Cortex of kidney (tissue), 1 donor: ENCODE results near the gene HLA-DRB1.
"Not testable (repeated sequence)": the region's sequence is repeated elsewhere in the genome, so short reads cannot be mapped to it uniquely, and the experiment has no call there.

Experiments used
- DNase-seq: peaks from one replicate; lab custom pipeline; 2025; lab: John Stamatoyannopoulos, UW

HLA-DRB1 gene

DNA sequence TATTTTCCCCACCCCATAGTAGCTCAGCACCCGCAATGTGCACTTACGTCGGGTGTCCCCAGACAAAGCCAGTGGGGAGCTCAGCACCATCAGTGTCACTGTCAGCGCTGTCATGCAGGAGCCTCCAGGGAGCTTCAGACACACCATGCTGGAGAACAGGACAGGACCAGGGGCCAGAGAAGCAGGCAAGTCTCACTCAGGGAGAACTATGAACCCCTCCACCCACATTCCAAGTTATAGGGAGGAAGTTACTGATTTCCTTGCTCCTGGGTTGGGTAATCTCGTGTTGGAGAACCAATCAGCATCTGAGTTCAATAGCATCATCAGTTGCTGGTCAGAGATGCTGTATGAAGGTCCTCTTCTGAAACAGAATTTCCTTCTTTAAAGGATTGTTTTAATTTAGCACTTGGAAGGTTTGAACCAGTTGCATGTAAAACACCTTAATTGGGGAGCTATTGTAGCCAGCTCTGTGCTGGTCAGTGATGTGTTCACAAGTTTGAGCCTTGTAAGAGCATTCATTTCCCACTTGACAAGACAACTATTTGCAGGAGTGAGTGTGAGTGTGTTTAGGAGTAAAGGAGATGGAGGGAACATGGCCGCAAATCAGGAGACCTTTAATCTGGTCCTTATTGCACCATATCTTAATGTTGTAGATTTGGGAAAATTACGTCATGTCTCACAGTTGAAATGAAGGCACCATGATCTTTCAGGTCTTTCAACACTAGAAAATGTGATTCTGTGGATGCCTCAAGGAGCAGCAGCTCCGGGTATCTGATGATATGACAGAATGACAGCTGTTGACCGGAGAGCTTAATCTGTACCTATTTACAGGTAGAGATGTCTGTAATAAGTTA is at the start of gene HLA-DRB1:
HLA-DRB1 (minus strand) TSS at position 253 of the 854 bp plus-strand sequence; CDS start at position 147, 106 bp downstream.
- no peak for DNase-seq

DNA sequence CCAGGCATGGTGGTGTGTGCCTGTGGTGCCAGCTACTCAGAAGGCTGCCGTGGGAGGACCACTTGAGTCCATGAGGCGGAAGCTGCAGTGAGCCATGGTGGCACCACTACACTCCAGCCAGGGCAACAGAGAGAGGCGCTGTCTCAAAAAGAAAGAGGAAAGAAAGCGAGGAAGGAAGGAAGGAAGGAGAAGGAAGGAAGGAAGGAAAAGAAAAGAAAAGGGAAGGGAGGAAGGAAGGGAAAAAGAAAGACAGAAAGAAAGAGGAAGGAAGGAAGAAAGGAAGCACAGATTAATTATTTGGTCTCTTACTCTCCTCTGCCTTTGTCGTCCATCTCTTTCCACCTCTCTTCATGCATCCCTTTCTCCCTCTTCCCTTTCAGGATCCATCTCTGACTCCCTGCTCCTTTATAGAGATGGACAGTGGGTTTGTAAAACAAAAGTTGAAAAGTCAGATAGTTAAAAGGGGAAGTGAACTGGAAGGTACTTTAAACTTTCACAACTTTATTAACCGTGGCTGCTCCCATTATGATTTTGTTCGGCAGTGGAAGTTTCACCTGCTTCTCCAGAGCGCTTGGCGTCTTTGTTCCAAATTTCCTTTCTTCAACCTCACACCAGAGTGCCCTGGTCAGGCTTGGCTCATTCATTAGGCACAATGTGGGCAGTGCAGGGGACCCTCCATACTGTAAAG is 49.0 kb upstream of the HLA-DRB1 start:
- no peak for DNase-seq

DNA sequence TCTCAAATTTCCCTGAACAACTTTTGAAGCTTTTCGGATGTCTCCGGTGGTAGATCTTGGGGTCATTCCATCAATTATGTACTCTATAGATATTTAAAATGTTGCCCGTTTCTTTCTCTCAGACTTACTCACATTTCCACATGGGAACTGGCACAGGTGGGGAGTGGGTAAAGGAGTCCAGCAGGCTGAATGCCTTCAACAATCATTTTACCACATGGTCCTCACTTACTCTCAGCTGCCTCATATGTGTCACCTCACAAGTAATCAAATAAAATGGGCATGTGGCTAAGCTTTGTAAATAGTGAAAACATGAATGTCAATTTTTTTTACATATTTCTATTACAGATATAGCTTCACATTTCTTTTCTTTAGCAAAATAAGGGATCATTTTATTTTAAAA is 48.2 kb upstream of the HLA-DRB1 start:
- DNase-seq: no peak

DNA sequence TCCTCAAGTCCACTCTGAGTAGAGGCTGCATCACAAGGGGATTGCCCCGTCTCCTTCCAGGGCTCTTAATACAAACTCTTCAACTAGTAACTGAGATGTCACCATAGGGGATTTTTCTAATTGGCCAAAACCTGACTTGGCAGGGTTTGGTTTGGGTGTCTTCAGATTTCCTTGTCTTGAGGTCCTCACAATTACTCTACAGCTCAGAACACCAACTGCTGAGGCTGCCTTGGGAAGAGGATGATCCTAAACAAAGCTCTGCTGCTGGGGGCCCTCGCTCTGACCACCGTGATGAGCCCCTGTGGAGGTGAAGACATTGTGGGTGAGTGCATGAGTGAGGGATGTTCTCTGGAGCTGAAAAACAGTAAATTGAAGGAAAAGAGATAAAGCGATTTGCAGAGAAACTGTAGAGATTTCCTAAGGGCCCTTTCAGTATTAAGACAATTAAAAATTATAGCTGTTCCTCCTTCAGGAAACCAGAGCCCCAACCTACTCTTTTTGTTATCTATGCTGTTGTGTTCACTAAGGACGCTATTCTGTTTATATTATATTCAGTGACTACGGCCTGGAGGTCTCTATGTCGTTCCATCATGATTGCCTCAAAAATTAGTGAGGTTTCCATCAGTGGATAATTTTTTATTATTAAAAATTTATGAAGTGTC is 47.7 kb upstream of the HLA-DRB1 start, which contains the start of gene HLA-DQA1:
HLA-DQA1 (plus strand) TSS at position 188 of the 662 bp plus-strand sequence; CDS start at position 241, 53 bp downstream.
- DNase-seq: no peak

DNA sequence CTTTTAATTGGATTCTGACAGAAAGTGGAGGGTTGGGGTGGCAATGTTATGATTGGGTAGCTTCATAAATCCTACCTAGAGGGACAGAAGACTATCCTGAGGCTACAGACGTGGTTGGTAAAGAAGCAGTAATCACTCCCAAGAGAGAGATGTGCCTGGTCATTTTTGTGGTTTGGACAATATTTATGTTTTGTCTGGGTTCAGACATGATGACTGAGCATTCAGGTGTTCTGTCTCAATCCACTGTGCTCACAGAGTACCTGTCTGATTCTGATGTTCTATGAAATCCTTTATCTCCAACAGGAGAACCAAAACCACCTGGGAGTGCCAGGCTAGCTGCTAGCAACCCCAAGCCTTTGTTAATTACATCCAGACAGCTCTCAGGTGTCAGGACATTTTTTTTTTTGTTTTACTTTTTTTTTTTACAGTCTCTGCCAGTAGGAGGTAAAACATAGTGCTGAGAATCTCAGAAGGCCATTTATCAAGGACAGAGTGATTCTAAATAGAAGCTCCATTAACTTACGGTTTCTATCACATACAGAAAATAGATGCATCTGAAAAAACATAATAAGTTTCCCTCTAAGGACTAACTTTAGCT is 46.0 kb upstream of the HLA-DRB1 start:
- no peak for DNase-seq

DNA sequence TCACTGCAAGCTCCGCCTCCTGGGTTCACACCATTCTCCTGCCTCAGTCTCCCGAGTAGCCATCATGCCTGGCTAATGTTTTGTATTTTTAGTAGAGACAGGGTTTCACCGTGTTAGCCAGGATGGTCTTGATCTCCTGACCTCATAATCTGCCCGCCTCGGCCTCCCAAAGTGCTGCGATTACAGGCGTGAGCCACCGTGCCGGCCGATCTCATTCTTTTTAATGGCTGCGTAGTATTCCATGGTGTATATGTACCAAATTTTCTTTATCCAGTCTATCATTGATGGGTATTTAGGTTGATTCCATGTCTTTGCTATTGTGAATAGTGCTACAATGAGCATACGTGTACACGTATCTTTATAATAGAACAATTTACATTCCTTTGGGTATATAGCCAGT is 40.1 kb upstream of the HLA-DRB1 start:
- not testable (repeated sequence) for DNase-seq

DNA sequence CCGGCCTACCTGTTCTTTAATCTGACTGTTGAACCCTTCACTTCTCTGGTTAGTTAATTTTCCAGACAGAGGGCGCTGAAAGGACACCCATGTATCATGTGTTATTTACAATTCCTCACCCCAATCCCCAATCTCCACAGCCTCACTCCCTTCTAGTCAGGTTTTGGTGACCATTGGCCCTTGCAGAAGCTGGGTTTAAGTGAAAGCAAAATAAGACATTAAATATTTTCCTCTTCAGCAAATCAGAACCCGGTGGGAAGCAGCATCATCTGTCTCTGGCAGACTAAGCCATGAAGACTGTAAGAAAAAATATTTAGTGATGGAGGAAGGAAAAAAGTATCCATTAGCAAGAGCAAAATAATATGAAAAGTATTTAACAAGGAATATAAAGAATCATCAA is 38.2 kb upstream of the HLA-DRB1 start:
- DNase-seq: no peak

DNA sequence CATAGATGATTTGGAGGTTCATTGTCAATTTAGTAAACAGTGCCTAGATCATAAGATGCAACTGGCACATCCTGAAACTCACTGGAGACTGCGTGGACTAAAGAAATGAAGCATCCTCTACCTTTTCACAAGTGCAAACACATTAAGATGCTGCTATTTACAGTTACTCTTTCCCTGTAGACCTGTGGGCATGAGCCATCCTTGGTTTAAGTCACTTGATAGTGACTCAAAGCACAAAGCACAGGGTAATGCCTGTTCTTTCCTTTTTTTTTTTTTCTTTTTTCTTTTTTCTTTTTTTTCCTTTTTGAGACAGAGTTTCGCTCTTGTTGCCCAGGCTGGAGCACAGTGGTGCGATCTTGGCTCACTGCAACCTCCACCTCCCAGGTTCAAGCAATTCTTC is 37.6 kb upstream of the HLA-DRB1 start:
- DNase-seq: no peak

DNA sequence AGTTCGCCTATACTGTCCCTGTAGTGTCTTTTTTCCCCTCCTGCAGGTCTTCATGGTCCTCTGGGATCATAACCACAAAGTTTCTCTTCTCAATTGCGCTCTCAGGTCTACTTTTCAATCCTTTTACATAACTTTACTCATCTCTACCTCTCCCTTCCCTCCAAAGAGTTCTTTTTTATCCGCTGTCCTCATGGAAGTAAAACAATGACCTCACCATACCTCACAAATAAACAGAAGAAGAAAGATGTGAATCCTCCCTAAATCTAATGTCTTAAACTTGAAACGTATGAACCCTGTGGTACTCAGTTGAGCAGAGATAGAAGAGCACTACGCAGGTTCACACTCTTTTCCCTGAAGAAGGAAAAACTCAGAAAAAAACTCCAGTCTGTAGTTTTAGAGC is 35.5 kb upstream of the HLA-DRB1 start:
- DNase-seq: no peak

DNA sequence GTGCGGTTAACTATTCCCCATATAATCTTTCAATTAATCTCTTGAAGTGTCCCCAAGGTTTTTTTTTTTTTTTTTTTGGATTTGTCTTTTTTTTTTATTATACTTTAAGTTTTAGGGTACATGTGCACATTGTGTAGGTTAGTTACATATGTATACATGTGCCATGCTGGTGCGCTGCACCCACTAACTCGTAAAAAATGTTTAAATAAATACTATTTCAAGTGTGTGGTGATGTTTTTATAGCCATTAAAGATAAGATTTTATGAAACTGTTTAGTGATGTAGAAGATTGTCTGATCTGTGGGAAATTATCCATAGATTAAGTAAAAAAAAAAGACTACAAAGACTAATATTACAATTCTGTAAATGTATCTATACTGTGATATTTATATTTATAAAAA is 34.9 kb upstream of the HLA-DRB1 start:
- DNase-seq: no peak

DNA sequence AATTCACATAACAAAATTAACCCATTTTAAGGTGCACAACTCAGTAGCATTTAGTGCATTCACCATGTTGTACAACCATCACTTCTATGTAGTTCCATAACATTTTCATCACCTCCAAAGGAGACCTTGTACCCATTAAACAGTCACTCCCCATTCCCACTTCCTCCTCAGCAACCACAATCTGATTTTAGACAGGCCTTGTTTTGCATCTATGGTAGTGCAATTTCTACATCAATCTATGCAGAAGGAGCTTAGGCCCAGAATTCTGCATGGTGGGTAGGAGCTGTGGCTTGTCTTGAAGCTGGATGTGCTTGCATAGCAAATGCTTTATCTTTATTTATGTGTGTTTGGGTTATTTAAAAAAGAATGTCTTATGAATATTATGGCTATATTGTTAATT is 34.0 kb upstream of the HLA-DRB1 start:
- no peak for DNase-seq

DNA sequence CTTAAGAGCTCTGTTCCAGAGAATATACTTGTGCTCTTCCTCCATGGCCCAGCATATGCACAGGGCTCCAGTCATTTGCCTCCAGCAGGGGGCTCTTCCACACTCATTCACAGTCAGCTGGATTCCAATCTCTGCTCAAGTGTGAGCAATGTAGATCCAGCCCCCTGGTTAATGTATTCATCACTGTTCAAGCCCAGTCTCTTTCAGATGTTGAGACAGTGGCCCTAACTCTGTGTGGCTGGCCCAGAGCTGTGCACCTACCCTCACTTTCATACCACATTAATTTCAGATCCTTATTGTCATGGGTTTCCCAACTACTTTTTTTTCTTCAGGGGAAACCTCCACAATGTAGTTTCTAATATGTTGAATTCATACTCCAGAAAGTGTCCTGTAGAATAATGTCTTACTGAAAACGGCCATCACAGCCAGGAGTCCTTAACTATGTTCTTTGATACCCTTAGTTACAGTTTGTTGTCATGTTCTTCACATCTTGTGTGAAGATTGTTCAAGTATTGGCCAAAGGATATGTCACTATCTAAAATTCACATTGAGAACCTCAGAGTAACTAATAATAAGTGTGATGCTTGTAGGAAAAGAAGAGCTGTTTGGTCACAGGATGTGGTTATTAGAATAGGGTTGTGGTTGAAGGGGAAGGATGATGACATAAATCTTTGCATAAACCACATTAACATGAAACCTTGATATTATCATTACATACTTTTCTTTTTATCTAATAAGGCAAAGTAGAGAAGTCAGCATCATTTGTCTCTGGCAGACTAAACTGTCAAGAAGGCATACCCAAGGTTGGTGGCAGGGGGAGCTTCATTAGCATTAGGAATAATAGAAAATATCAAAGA is 33.1 kb upstream of the HLA-DRB1 start:
- no peak for DNase-seq

DNA sequence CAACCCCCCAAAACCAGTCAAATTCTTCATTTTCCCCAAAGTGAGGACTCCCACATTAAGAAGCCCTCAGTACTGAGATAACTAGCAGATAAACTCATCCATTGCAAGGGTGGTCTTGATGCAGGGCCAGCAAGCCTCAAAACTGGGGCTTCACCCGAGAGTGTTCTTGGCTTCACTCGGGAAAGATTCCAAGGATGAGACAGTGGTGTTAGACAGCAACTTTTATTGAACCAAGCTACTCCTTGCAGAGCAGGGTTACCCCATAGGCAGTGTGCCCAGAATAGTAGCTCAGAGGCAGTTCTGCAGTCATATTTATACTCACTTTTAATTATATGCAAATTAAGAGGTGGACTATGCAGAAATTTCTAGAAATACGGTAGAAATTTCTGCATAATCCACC is 31.7 kb upstream of the HLA-DRB1 start:
- no peak for DNase-seq

DNA sequence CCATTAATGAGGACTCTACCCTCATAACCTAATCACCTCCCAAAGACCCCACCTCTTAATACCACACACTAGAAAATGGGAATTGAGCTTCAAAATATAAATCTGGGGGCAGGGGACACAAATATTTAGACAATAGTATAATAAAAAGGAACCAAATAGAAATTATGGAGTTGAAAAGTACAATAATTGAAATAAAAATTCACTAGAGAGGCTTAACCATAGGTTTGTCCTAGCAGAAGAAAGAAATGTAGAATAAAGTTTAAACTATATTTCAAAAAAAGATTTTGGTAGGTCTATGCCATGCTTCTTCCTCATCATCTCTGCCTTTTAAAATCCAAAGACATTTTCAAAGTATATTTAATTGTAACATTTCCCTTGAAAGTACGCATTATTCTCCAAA is 28.1 kb upstream of the HLA-DRB1 start:
- DNase-seq: no peak

DNA sequence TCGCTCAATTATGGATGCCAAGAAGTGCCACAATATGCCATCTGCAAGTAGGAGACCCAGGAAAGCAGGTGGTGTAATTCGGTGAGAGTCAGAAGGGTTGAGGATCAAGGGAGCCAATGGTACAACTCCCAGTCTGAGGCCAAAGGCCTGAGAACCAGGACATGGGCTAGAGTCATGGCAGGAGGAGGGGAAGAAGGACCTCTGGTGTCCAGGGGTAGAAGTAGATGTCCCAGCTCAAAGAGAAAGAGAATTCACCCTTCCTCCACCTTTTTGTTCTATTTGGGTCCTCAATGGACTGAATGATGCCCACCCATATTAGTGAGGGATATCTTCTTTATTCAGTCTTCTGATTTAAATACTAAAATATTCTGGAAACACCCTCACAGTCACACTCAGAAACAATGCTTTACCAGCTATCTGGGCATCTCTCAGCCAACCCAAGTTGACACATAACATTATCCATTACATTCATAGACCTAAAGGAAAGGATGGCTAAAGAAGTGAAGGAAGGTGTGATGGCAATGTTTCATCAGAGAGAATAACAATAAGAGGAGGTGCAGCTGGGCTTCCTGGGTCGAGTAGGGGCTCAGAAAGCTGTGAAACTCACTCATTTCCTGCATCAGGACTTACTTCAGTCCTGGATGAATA is 26.4 kb upstream of the HLA-DRB1 start:
- no peak for DNase-seq

DNA sequence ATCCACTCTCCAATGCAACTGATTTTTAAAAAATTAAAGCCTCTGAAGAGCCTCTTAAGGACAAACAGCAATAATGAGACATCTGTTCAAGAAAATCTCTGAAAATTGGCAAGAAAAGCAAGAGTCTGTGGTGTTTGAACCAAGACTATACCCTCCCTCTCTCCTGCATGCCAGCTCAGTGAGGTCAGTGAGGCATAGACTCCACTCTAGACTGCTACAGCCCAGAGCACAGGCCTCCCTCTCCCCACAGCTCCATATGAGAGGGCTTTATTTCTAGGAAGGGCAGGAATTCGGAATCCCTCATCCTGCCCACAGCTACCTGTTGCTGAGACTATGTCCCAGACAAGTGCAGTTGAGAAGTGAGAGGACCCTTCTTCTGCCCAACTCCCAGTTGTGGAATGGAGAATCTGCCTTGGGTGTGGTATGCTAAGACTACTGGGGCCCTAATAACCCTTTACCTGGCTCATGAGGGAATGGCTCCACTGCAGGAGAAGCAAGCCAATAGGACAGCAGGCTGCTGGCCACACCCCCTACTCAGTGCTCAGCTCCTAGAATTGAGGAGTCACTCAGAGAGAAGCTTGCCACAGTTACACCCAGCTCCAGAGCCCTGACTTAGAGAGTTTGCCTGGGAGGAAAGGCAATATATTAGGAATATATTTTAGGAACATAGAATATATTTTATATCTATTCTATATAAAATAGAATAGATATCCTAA is 24.9 kb upstream of the HLA-DRB1 start:
- DNase-seq: no peak

DNA sequence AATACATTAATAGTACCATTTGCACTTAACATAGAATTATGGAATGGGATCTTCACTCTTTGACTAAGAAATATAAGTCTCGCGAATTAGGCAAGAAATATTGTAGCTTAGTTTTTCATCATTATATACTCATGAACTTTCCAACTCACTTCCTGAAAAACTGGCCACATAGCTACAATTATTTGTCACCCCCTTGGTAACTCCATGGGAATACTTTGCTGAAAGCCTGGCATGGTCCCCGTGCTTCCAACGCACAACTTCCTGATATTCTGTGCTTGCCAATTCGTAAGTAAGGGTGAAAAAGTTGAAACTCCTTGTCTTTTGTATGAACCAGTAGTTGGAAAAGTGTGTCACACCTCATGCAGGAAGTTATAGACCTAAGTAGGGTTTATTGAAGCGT is 23.8 kb upstream of the HLA-DRB1 start:
- DNase-seq: no peak

DNA sequence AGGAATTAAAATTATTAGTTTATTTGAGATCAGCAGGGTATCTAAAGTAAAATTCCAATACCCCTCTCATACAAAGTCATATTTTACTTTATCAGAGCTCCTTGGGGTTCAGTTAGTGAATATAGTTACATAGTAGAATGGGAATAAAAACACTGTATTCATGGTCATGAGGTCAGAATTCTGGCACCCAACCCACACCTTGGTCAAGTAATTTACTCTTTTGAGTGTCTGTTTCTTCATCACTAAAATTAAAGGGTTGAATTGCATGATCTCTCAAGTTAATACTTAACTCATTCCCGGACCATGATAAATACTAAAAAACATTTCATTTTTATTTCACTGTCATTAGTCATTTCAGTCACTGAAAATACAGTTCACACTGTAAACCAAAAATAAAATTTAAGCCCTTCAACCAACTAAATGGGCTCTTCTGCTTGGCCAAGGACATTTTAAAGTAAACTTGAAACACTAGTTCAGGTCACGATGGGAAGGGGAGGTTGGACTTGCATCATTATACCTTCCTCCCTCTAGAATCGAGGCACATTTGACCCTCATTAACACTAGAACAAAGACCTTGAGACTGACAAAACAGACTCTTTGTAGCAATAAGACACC is 21.1 kb upstream of the HLA-DRB1 start:
- no peak for DNase-seq

DNA sequence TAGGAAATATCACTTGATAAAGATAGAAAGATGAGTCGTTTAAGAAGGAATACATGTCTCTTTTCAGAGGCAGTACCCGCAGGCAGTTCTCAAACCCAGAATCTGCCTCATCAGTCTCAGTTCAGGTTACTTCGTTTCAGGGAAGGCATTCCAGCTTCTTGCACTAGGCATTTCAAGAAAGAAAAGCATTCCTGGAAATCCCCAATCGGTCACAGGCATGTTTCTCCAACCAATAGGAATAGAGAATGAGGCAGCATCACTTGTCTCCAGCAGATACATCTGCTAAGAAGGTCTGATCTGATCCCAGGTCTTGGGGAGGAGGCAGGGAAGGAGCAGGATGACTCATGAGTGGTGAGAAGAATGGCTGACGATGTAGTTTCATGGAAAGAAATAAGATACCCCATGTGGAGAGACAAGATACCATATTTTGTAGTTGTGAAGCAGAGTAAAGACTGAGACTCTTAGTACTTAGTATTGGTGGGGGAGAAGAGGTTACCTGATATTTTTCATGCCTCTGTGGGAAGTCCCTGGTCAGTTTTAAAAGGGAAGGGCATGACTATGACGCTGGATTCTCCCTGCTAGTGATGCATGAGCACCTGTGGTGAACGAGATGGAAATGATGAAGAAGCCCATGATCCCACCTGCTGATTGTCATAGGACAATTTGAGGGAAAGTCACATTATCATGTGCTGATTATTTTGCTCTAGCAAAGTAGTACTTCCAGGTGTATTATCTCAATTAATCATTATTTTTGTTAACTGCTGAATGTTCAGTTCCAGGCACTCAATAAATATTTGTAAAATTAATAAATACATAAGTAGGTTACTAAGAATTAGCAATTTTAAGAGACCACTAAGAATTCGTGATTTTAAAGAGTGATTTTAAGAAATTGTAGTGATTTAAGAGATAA is 20.3 kb upstream of the HLA-DRB1 start:
- DNase-seq: no peak
